WTC11 (cell line): ENCODE measurements around the gene TMEM18. TPM values are rescaled to one million over a fixed set of nuclear protein-coding genes. Genes with fewer than 3 reads are reported as not detected.

Experiments
- ATAC-seq: fragments of 200-7000 bp; cut with Tn5 transposase; 2 replicates; pipeline ENCODE4 v1.10.0; 2021; ENCODE audit warnings: mild to moderate bottlenecking, moderate library complexity
- CTCF ChIA-PET: fragments of 300-600 bp; sonication (Branson Sonifier 250); formaldehyde crosslinking; loops from one replicate; lab custom pipeline; 2021; ENCODE audit warnings: antibody characterized with exemption; lab: Charles Lee
- POLR2A ChIA-PET: fragments of 350-600 bp; sonication (Branson Sonifier 250); formaldehyde crosslinking; loops from one replicate; lab custom pipeline; 2021; ENCODE audit warnings: antibody characterized with exemption; lab: Charles Lee
- DNase-seq: peaks from one replicate; pipeline ENCODE4 v3.0.0; 2021; ENCODE audit warnings: low spot score
- H3K27ac Mint-ChIP-seq: 2 replicates; pipeline ENCODE4 v1.8.0; 2021; ENCODE audit warnings: mixed read lengths
- H3K27me3 Mint-ChIP-seq: 2 replicates; pipeline ENCODE4 v1.8.0; 2021; ENCODE audit warnings: low read depth, mild to moderate bottlenecking, moderate library complexity, mixed read lengths
- H3K36me3 Mint-ChIP-seq: 2 replicates; pipeline ENCODE4 v1.8.0; 2021; ENCODE audit warnings: mixed read lengths
- H3K4me1 Mint-ChIP-seq: 2 replicates; pipeline ENCODE4 v1.8.0; 2022; ENCODE audit warnings: mixed read lengths
- H3K4me3 Mint-ChIP-seq: 2 replicates; pipeline ENCODE4 v1.8.0; 2021; ENCODE audit warnings: mild to moderate bottlenecking, moderate library complexity, mixed read lengths
- H3K9me3 Mint-ChIP-seq: 2 replicates; pipeline ENCODE4 v1.8.0; 2021; ENCODE audit warnings: mixed read lengths
- CBFB ChIP-seq: sonication (generic); formaldehyde crosslinking; IDR thresholded peaks from 2 replicates; pipeline ENCODE4 v1.8.1; 2022; ENCODE audit warnings: mild to moderate bottlenecking, low read depth, missing genetic modification reagents
- CREB1 ChIP-seq: sonication (generic); formaldehyde crosslinking; IDR thresholded peaks from 2 replicates; pipeline ENCODE4 v1.8.0; 2023; ENCODE audit warnings: mild to moderate bottlenecking, missing genetic modification reagents
- CTCF ChIP-seq: fragments of 200-600 bp; IDR thresholded peaks from 2 replicates; pipeline ENCODE4 v1.8.0; 2022; ENCODE audit warnings: antibody characterized with exemption
- ETV6 ChIP-seq: sonication (generic); formaldehyde crosslinking; IDR thresholded peaks from 2 replicates; pipeline ENCODE4 v1.8.1; 2022; ENCODE audit warnings: mild to moderate bottlenecking, missing genetic modification reagents
- IRF2 ChIP-seq: sonication (generic); formaldehyde crosslinking; IDR thresholded peaks from 2 replicates; pipeline ENCODE4 v1.8.0; 2022; ENCODE audit warnings: low read depth, missing genetic modification reagents, borderline replicate concordance
- JAZF1 ChIP-seq: fragments of 250-450 bp; sonication (Bioruptor Pico); IDR thresholded peaks from 2 replicates; pipeline ENCODE4 v1.9.0; 2021; ENCODE audit warnings: moderate library complexity, mild to moderate bottlenecking, inconsistent platforms
- NR3C1 ChIP-seq: sonication (generic); formaldehyde crosslinking; conservative IDR thresholded peaks from 2 replicates; pipeline ENCODE4 v1.8.1; 2023; ENCODE audit warnings: low read depth, mild to moderate bottlenecking, missing genetic modification reagents
- PRDM15 ChIP-seq: sonication (generic); formaldehyde crosslinking; IDR thresholded peaks from 2 replicates; pipeline ENCODE4 v1.8.0; 2022; ENCODE audit warnings: missing genetic modification reagents
- PRRX2 ChIP-seq: fragments of 250-450 bp; sonication (Bioruptor Pico); IDR thresholded peaks from 2 replicates; pipeline ENCODE4 v1.8.0; 2021; ENCODE audit warnings: mild to moderate bottlenecking
- SMAD4 ChIP-seq: sonication (generic); formaldehyde crosslinking; IDR thresholded peaks from 2 replicates; pipeline ENCODE4 v1.8.0; 2022; ENCODE audit warnings: mild to moderate bottlenecking, missing genetic modification reagents
- TEAD4 ChIP-seq: sonication (generic); formaldehyde crosslinking; IDR thresholded peaks from 2 replicates; pipeline ENCODE4 v1.8.0; 2022; ENCODE audit warnings: mild to moderate bottlenecking, missing genetic modification reagents
- ZNF219 ChIP-seq: sonication (generic); formaldehyde crosslinking; IDR thresholded peaks from 2 replicates; pipeline ENCODE4 v1.8.0; 2023; ENCODE audit warnings: missing genetic modification reagents, mild to moderate bottlenecking, borderline replicate concordance
- ZNF317 ChIP-seq: sonication (generic); formaldehyde crosslinking; IDR thresholded peaks from 2 replicates; pipeline ENCODE4 v1.8.1; 2023; ENCODE audit warnings: low read depth, mild to moderate bottlenecking, moderate library complexity, missing genetic modification reagents, borderline replicate concordance
- ZNF532 ChIP-seq: fragments of 250-450 bp; sonication (Bioruptor Pico); IDR thresholded peaks from 2 replicates; pipeline ENCODE4 v1.9.0; 2021; ENCODE audit warnings: mild to moderate bottlenecking, borderline replicate concordance
- total RNA-seq: library from RNA; stranded (reverse); gene quantifications from 3 replicates; pipeline ENCODE4 v1.2.3, GENCODE V29; 2021
- TF ChIP-seq, protein P1 (sequence below): sonication (generic); formaldehyde crosslinking; IDR thresholded peaks from 2 replicates; pipeline ENCODE4 v1.8.0; 2023; ENCODE audit warnings: missing genetic modification reagents, mild to moderate bottlenecking, borderline replicate concordance
- TF ChIP-seq, protein P2 (sequence below): sonication (generic); formaldehyde crosslinking; IDR thresholded peaks from 2 replicates; pipeline ENCODE4 v1.8.1; 2022; ENCODE audit warnings: missing genetic modification reagents, borderline replicate concordance
- TF ChIP-seq, protein P3 (sequence below): sonication (generic); formaldehyde crosslinking; IDR thresholded peaks from 2 replicates; pipeline ENCODE4 v1.8.0; 2023; ENCODE audit warnings: mild to moderate bottlenecking, missing genetic modification reagents

The TMEM18 gene
- total RNA-seq, 1 experiment from 2014 or later = 24.0 TPM

- TF ChIP-seq, protein P1, sequence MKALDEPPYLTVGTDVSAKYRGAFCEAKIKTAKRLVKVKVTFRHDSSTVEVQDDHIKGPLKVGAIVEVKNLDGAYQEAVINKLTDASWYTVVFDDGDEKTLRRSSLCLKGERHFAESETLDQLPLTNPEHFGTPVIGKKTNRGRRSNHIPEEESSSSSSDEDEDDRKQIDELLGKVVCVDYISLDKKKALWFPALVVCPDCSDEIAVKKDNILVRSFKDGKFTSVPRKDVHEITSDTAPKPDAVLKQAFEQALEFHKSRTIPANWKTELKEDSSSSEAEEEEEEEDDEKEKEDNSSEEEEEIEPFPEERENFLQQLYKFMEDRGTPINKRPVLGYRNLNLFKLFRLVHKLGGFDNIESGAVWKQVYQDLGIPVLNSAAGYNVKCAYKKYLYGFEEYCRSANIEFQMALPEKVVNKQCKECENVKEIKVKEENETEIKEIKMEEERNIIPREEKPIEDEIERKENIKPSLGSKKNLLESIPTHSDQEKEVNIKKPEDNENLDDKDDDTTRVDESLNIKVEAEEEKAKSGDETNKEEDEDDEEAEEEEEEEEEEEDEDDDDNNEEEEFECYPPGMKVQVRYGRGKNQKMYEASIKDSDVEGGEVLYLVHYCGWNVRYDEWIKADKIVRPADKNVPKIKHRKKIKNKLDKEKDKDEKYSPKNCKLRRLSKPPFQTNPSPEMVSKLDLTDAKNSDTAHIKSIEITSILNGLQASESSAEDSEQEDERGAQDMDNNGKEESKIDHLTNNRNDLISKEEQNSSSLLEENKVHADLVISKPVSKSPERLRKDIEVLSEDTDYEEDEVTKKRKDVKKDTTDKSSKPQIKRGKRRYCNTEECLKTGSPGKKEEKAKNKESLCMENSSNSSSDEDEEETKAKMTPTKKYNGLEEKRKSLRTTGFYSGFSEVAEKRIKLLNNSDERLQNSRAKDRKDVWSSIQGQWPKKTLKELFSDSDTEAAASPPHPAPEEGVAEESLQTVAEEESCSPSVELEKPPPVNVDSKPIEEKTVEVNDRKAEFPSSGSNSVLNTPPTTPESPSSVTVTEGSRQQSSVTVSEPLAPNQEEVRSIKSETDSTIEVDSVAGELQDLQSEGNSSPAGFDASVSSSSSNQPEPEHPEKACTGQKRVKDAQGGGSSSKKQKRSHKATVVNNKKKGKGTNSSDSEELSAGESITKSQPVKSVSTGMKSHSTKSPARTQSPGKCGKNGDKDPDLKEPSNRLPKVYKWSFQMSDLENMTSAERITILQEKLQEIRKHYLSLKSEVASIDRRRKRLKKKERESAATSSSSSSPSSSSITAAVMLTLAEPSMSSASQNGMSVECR (CRISPR knock-in tag) = no peak
- TF ChIP-seq CREB1 (CRISPR knock-in tag) = no peak
- TF ChIP-seq CTCF = no peak
- no peak for TF ChIP-seq ZNF317 (CRISPR knock-in tag)
- TF ChIP-seq TEAD4 (CRISPR knock-in tag) = no peak
- no peak for TF ChIP-seq PRRX2 (CRISPR knock-in tag)
- no peak for TF ChIP-seq JAZF1 (CRISPR knock-in tag)
- no peak for TF ChIP-seq ZNF532 (CRISPR knock-in tag)
- TF ChIP-seq SMAD4 (CRISPR knock-in tag) = no peak
- TF ChIP-seq NR3C1 (CRISPR knock-in tag) = no peak
Measured at GRCh38 chr2:647691-648231, 29.4 kb downstream of the TMEM18 start (continued).

GRCh38 chr2:647003-647560, 30.1 kb downstream of the TMEM18 start:
- Mint-ChIP-seq H3K9me3 (peaks cover 3% of the 10 kb centered on the region; the same call in 1 of the 2 replicates), H3K4me3 (no peak overlapping the region), H3K27me3 (peaks cover 4% of the 10 kb centered on the region; the same call in 1 of the 2 replicates), H3K27ac (no peak overlapping the region), H3K4me1 (no peaks in the 10 kb centered on the region), H3K36me3 (no peaks in the 10 kb centered on the region)
- ATAC-seq = no peak
- DNase-seq = no peak
- ChIA-PET CTCF (no interaction called here), POLR2A (no interaction called here)
- TF ChIP-seq ZNF219 (CRISPR knock-in tag) = no peak
- no peak for TF ChIP-seq CBFB (CRISPR knock-in tag)
- TF ChIP-seq, protein P2, sequence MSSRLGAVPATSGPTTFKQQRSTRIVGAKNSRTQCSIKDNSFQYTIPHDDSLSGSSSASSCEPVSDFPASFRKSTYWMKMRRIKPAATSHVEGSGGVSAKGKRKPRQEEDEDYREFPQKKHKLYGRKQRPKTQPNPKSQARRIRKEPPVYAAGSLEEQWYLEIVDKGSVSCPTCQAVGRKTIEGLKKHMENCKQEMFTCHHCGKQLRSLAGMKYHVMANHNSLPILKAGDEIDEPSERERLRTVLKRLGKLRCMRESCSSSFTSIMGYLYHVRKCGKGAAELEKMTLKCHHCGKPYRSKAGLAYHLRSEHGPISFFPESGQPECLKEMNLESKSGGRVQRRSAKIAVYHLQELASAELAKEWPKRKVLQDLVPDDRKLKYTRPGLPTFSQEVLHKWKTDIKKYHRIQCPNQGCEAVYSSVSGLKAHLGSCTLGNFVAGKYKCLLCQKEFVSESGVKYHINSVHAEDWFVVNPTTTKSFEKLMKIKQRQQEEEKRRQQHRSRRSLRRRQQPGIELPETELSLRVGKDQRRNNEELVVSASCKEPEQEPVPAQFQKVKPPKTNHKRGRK (CRISPR knock-in tag) = no peak
- no peak for TF ChIP-seq PRDM15
- no peak for TF ChIP-seq ETV6 (CRISPR knock-in tag)
- no peak for TF ChIP-seq IRF2
- TF ChIP-seq, protein P3, sequence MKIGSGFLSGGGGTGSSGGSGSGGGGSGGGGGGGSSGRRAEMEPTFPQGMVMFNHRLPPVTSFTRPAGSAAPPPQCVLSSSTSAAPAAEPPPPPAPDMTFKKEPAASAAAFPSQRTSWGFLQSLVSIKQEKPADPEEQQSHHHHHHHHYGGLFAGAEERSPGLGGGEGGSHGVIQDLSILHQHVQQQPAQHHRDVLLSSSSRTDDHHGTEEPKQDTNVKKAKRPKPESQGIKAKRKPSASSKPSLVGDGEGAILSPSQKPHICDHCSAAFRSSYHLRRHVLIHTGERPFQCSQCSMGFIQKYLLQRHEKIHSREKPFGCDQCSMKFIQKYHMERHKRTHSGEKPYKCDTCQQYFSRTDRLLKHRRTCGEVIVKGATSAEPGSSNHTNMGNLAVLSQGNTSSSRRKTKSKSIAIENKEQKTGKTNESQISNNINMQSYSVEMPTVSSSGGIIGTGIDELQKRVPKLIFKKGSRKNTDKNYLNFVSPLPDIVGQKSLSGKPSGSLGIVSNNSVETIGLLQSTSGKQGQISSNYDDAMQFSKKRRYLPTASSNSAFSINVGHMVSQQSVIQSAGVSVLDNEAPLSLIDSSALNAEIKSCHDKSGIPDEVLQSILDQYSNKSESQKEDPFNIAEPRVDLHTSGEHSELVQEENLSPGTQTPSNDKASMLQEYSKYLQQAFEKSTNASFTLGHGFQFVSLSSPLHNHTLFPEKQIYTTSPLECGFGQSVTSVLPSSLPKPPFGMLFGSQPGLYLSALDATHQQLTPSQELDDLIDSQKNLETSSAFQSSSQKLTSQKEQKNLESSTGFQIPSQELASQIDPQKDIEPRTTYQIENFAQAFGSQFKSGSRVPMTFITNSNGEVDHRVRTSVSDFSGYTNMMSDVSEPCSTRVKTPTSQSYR (CRISPR knock-in tag) = no peak
